ENCODE measurements around the gene YDJC. TPM values are rescaled to one million over a fixed set of nuclear protein-coding genes. Genes with fewer than 3 reads are reported as not detected.

Gene YDJC
- total and polyA plus RNA-seq, 2 of the 8 experiments (the other 6 are each of a cell fraction or from before 2014, with no cell fraction given) = 36.7 to 45.2 TPM

- TF ChIP-seq RFX5 (IDR thresholded peaks at IDR 0.05; ENCODE audit: borderline replicate concordance, low read depth, low read length) = no peak
- TF ChIP-seq CHD7 (IDR thresholded peaks at IDR 0.05; ENCODE audit: insufficient replicate concordance, low read length) = no peak
- TF ChIP-seq SRF (IDR thresholded peaks at IDR 0.05; ENCODE audit: low read depth, low read length) = no peak
- TF ChIP-seq CBX8 (IDR thresholded peaks at IDR 0.05; ENCODE audit: borderline replicate concordance, low read depth, low read length) = no peak
- no peak for TF ChIP-seq TEAD4 (IDR thresholded peaks at IDR 0.05; ENCODE audit: low read depth, low read length)
- TF ChIP-seq NRF1 (IDR thresholded peaks at IDR 0.05; ENCODE audit: low read depth, low read length) = no peak
- no peak for TF ChIP-seq EP300 (IDR thresholded peaks at IDR 0.05; ENCODE audit: borderline replicate concordance in 1 of 2, low read depth in 2 of 2, low read length in 2 of 2)
Observed at GRCh38 chr22:21660904-21661303, 31.1 kb upstream of the YDJC start (continued).

Measured in H1 (cell line).